ENCODE results near the gene SEMA5A. TPM values are rescaled to one million over a fixed set of nuclear protein-coding genes. Genes with fewer than 3 reads are reported as not detected.

The SEMA5A gene
- total and polyA plus RNA-seq, 11 donors, result 4.6 to 71.5 (median 33.8) TPM

DNA sequence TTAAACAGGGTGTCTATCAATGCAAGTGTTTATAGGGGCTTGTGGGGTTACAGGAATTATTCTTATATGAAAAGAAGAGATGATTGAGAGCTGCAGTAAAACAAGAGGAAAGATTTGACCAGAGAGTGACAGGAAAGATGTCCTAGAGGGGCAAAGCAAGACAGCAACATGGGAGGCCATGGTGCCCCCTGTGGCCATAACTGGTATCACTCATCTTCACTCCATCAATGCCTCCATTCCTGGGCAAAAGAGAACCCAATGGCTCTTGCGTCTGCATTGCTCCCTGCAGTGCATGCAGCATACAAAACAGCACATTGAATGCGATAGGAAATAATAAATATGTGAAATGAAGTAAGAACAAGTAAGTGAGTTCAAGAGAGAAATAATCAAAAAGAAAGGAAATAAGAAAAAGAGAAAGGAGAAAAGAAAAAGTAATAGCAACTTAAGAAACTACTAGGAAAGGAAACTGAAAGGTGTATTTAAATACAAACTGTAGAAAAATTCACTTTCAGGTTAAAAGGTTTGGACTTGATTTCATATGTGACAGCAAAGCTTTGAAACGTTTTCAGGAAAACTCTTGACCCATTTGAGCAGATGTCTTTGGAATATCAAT is 206.6 kb downstream of the SEMA5A start:
- H3K27ac ChIP-seq, result no peak overlapping the region
- TF ChIP-seq, protein P1, sequence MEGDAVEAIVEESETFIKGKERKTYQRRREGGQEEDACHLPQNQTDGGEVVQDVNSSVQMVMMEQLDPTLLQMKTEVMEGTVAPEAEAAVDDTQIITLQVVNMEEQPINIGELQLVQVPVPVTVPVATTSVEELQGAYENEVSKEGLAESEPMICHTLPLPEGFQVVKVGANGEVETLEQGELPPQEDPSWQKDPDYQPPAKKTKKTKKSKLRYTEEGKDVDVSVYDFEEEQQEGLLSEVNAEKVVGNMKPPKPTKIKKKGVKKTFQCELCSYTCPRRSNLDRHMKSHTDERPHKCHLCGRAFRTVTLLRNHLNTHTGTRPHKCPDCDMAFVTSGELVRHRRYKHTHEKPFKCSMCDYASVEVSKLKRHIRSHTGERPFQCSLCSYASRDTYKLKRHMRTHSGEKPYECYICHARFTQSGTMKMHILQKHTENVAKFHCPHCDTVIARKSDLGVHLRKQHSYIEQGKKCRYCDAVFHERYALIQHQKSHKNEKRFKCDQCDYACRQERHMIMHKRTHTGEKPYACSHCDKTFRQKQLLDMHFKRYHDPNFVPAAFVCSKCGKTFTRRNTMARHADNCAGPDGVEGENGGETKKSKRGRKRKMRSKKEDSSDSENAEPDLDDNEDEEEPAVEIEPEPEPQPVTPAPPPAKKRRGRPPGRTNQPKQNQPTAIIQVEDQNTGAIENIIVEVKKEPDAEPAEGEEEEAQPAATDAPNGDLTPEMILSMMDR (IDR thresholded peaks at IDR 0.05), result peak in 5 of 12 donors; percentile 6 to 33 (median 19)
- no peak for TF ChIP-seq POLR2A (IDR thresholded peaks at IDR 0.05)
- WGBS, 4 donors, result 81 to 89% (median 83%) methylated on average over 3 of the region's 3 CpGs
- H3K36me3 ChIP-seq, result peaks cover 0 to 3% (median 0%) of the 10 kb centered on the region in 9 donors
- H3K4me1 ChIP-seq, result peaks cover 0 to 27% (median 4%) of the 10 kb centered on the region in 12 donors
- no peaks in the 10 kb centered on the region for H3K9me3 ChIP-seq
- intact Hi-C loops (cut with DNase I), result no loop called here
- ATAC-seq (no peak), DNase-seq (no peak)
- H3K27me3 ChIP-seq, result no peaks in the 10 kb centered on the region
- no peak overlapping the region for H3K4me3 ChIP-seq

DNA sequence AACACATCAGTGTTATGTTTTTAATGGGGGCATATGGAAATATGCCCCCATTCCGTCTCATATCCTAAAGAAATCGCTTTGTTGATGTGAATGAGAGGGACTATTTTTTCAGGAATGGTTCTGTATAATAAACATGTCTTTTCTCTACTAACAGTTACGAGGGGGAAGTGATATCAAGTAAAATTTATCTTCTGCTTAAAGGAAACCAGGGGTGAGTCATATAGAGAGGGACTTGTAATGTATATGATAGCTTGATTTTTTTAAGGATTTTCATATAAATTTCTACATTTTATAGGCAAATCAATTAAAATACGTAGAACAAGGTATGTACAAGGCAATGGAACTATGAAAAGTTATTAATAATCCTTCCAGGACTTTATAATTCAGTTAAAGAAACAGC is 207.1 kb downstream of the SEMA5A start:
- TF ChIP-seq POLR2A (IDR thresholded peaks at IDR 0.05), result no peak
- TF ChIP-seq, protein P1 (IDR thresholded peaks at IDR 0.05), result no peak
- no peaks in the 10 kb centered on the region for H3K9me3 ChIP-seq
- ATAC-seq (no peak), DNase-seq (no peak)
- H3K27me3 ChIP-seq, result no peaks in the 10 kb centered on the region
- H3K4me1 ChIP-seq, result peaks cover 0 to 27% (median 4%) of the 10 kb centered on the region in 12 donors
- intact Hi-C loops (cut with DNase I), result no loop called here
- H3K36me3 ChIP-seq, result peaks cover 0 to 3% (median 0%) of the 10 kb centered on the region in 9 donors
- H3K4me3 ChIP-seq, result no peak overlapping the region
- no peak overlapping the region for H3K27ac ChIP-seq
- WGBS, 4 donors, result 71 to 83% (median 78%) methylated on average over 4 of the region's 4 CpGs

DNA sequence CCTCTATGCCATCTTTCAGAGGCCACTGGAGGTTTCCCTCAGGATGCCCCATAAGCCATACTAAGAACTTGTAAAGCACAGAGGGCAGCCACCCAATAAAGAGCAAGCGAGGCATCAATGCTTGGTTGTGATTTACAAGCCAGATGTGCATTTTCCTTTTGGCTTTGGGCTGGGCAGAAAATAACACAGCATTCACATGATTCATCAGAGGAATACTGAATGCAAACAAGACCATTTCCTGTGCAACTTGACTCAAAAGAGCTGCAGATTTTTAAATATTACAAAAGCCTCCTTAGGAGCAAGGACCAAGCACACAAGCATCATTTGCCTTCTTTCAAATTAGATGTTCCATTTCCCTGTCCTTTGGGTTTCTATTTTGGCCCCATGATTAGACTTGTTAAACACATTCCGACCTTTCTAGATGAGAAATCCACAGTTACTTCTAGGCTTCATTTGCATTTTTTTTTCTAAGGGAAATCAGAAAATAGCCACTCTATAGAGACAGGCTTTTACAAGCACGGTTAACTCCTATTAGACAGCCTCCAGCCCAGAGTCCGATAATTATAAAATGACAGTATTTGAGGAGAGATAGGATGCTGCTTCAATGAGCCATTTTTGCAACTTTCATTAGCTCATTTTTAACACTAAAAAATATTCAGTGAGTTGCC is 207.8 kb downstream of the SEMA5A start:
- TF ChIP-seq, protein P1 (IDR thresholded peaks at IDR 0.05), result no peak
- TF ChIP-seq POLR2A (IDR thresholded peaks at IDR 0.05), result no peak
- ATAC-seq (peak in 1 of 4 donors; percentile 33), DNase-seq (no peak)
- Histone ChIP-seq H3K36me3 (peaks cover 0 to 3% (median 0%) of the 10 kb centered on the region in 9 donors), H3K27ac (no peak overlapping the region), H3K9me3 (no peaks in the 10 kb centered on the region), H3K4me1 (peaks cover 0 to 24% (median 6%) of the 10 kb centered on the region in 12 donors), H3K27me3 (no peaks in the 10 kb centered on the region), H3K4me3 (no peak overlapping the region)
- intact Hi-C loops (cut with DNase I), result no loop called here
- WGBS, 4 donors, result 50 to 64% (median 56%) methylated on average over 4 of the region's 4 CpGs

DNA sequence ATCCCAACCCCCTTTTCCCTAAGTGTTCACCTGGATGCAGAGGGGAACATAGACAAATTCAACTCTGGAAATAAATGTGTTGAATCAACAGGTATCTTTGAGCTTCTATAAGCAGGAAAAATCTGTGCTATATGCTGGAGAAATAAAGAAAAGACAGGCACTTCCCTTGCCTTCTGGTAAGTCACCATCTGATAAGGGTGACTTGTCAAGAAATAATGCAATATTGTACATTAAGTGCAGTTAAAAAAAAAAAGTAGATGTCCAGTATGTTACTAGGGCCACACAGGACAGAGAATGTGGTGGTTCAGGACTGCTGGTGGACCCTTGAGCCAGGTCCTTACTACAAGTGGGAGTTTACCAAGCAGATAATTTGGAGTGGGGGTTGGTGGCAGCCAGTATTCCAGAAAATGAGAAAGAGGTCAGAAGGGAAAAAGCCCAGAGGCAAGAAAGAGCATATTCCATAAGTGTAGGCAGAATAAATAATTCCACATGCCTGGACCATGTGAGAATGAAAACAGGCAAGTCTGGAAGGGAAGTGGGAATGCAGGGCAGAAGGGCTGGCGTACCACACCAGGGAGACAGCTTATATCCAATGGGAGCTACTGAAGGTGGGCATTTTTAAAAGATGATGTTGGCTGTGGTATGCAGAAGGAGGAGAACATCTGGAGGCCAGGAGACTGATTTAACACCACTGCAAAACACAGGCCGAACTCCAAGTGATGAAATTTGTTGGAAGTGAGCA is 209.9 kb downstream of the SEMA5A start:
- H3K4me1 ChIP-seq, result peaks cover 0 to 24% (median 6%) of the 10 kb centered on the region in 12 donors
- peaks cover 0 to 3% (median 0%) of the 10 kb centered on the region in 9 donors for H3K36me3 ChIP-seq
- TF ChIP-seq, protein P1 (IDR thresholded peaks at IDR 0.05), result no peak
- TF ChIP-seq POLR2A (IDR thresholded peaks at IDR 0.05), result no peak
- no peak for ATAC-seq
- no peak for DNase-seq
- H3K9me3 ChIP-seq, result no peaks in the 10 kb centered on the region
- H3K4me3 ChIP-seq, result no peak overlapping the region
- H3K27ac ChIP-seq, result no peak overlapping the region
- no peaks in the 10 kb centered on the region for H3K27me3 ChIP-seq
- intact Hi-C loops (cut with DNase I), result no loop called here
- 84 to 93% (median 91%) methylated on average over 2 of the region's 2 CpGs for WGBS, 4 donors
